SJSA1 (cell line): ENCODE data around the gene PTGIS. TPM values are rescaled to one million over a fixed set of nuclear protein-coding genes. Genes with fewer than 3 reads are reported as not detected.

Experiments
- DNase-seq, 2 experiments: peaks; one replicate each; pipeline ENCODE4 v3.0.0-alpha.2; 2015 to 2020; ENCODE audit warnings: low spot score in 2 of 2, low read depth in 1 of 2
- H3K27ac ChIP-seq: fragments of 250-450 bp; sonication (Bioruptor Pico); 2 replicates; pipeline ENCODE4 v1.5.1; 2020; ENCODE audit warnings: mild to moderate bottlenecking, moderate library complexity
- H3K27me3 ChIP-seq: fragments of 250-450 bp; sonication (Bioruptor Pico); replicated peaks from 2 replicates; pipeline ENCODE4 v1.5.1; 2020; ENCODE audit warnings: mild to moderate bottlenecking, moderate library complexity
- H3K36me3 ChIP-seq: fragments of 250-450 bp; sonication (Bioruptor Pico); 2 replicates; pipeline ENCODE4 v1.5.1; 2020; ENCODE audit warnings: mild to moderate bottlenecking
- H3K4me1 ChIP-seq: fragments of 250-450 bp; sonication (Bioruptor Pico); replicated peaks from 2 replicates; pipeline ENCODE4 v1.6.1; 2021; ENCODE audit warnings: mild to moderate bottlenecking
- H3K4me3 ChIP-seq: fragments of 250-450 bp; sonication (Bioruptor Pico); 2 replicates; pipeline ENCODE4 v1.5.1; 2020; ENCODE audit warnings: mild to moderate bottlenecking
- H3K9me3 ChIP-seq: fragments of 250-450 bp; sonication (Bioruptor Pico); replicated peaks from 2 replicates; pipeline ENCODE4 v1.5.1; 2020; ENCODE audit warnings: mild to moderate bottlenecking
- total RNA-seq: library from RNA; depleted of rRNA; stranded (reverse); fragments of >200 nt; shearing (Covaris generic); gene quantifications from 2 replicates; pipeline ENCODE4 v1.2.3, GENCODE V29; 2014

Gene PTGIS
- total RNA-seq, 1 experiment from 2014 or later = not detected

DNA sequence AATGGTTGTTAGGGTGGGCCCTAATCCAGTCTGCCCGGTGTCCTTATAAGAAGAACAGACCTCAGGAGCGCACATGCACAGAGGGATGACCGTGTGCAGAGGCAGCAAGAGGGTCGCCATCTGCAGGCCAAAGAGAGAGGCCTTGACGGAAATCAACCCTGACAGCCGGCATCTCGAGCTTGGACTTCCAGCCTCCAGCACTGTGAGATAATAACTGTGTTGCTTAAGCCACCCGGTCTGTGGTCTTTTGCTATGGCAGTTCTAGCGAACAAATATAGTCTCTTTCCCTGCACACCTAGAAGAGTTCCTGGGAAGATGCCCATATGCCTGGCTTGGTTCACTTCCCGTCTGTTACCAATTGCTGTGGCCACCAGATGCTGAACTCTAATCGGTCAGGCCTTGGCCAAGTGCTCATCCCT, 35.3 kb upstream of the PTGIS start:
- no peaks in the 10 kb centered on the region for H3K27me3 ChIP-seq
- no peaks in the 10 kb centered on the region for H3K4me1 ChIP-seq
- no peak overlapping the region for H3K27ac ChIP-seq
- DNase-seq = no peak
- no peak overlapping the region for H3K4me3 ChIP-seq
- no peaks in the 10 kb centered on the region for H3K36me3 ChIP-seq
- H3K9me3 ChIP-seq = no peaks in the 10 kb centered on the region

GRCh38 chr20:49602345-49603208, 34.6 kb upstream of the PTGIS start:
- Histone ChIP-seq H3K9me3 (no peaks in the 10 kb centered on the region), H3K27ac (no peak overlapping the region), H3K4me3 (no peak overlapping the region), H3K36me3 (no peaks in the 10 kb centered on the region), H3K4me1 (no peaks in the 10 kb centered on the region), H3K27me3 (no peaks in the 10 kb centered on the region)
- DNase-seq = no peak

- H3K9me3 ChIP-seq = no peaks in the 10 kb centered on the region
- DNase-seq = no peak
Measured at GRCh38 chr20:49601153-49601924, 33.4 kb upstream of the PTGIS start.

GRCh38 chr20:49599746-49600113, 31.8 kb upstream of the PTGIS start:
- no peaks in the 10 kb centered on the region for H3K27me3 ChIP-seq
- no peaks in the 10 kb centered on the region for H3K36me3 ChIP-seq
- no peak overlapping the region for H3K27ac ChIP-seq
- H3K4me1 ChIP-seq = peaks cover 14% of the 10 kb centered on the region
- no peak for DNase-seq
- H3K9me3 ChIP-seq = no peaks in the 10 kb centered on the region
- H3K4me3 ChIP-seq = no peak overlapping the region

More at GRCh38 chr20:49601153-49601924, 33.4 kb upstream of the PTGIS start:
- no peaks in the 10 kb centered on the region for H3K36me3 ChIP-seq
- no peak overlapping the region for H3K27ac ChIP-seq
- peaks cover 2% of the 10 kb centered on the region; the same call in 1 of the 2 replicates for H3K4me1 ChIP-seq
- H3K4me3 ChIP-seq = no peak overlapping the region
- no peaks in the 10 kb centered on the region for H3K27me3 ChIP-seq

- no peak overlapping the region for H3K27ac ChIP-seq
- no peaks in the 10 kb centered on the region for H3K9me3 ChIP-seq
- H3K27me3 ChIP-seq = no peaks in the 10 kb centered on the region
- H3K4me1 ChIP-seq = peaks cover 14% of the 10 kb centered on the region
- H3K36me3 ChIP-seq = no peaks in the 10 kb centered on the region
- H3K4me3 ChIP-seq = no peak overlapping the region
- no peak for DNase-seq
Measured at GRCh38 chr20:49597825-49598395, 30.0 kb upstream of the PTGIS start.

- H3K9me3 ChIP-seq = no peaks in the 10 kb centered on the region
- H3K36me3 ChIP-seq = no peaks in the 10 kb centered on the region
- peaks cover 14% of the 10 kb centered on the region for H3K4me1 ChIP-seq
- DNase-seq = peak in 1 of 2 experiments; percentile 29
- H3K4me3 ChIP-seq = no peak overlapping the region
- H3K27me3 ChIP-seq = no peaks in the 10 kb centered on the region
- H3K27ac ChIP-seq = no peak overlapping the region
Measured at GRCh38 chr20:49595811-49596561, 28.0 kb upstream of the PTGIS start.

- Histone ChIP-seq H3K36me3 (no peaks in the 10 kb centered on the region), H3K27me3 (no peaks in the 10 kb centered on the region), H3K4me3 (no peak overlapping the region), H3K27ac (no peak overlapping the region), H3K9me3 (no peaks in the 10 kb centered on the region), H3K4me1 (peaks cover 14% of the 10 kb centered on the region)
- DNase-seq = no peak
Measured at GRCh38 chr20:49595346-49595745, 27.4 kb upstream of the PTGIS start.

- H3K4me3 ChIP-seq = no peak overlapping the region
- H3K27ac ChIP-seq = no peak overlapping the region
- peaks cover 14% of the 10 kb centered on the region for H3K4me1 ChIP-seq
- DNase-seq = no peak
- H3K9me3 ChIP-seq = no peaks in the 10 kb centered on the region
- no peaks in the 10 kb centered on the region for H3K36me3 ChIP-seq
- H3K27me3 ChIP-seq = no peaks in the 10 kb centered on the region
Measured at GRCh38 chr20:49594931-49595315, 27.0 kb upstream of the PTGIS start.

DNA sequence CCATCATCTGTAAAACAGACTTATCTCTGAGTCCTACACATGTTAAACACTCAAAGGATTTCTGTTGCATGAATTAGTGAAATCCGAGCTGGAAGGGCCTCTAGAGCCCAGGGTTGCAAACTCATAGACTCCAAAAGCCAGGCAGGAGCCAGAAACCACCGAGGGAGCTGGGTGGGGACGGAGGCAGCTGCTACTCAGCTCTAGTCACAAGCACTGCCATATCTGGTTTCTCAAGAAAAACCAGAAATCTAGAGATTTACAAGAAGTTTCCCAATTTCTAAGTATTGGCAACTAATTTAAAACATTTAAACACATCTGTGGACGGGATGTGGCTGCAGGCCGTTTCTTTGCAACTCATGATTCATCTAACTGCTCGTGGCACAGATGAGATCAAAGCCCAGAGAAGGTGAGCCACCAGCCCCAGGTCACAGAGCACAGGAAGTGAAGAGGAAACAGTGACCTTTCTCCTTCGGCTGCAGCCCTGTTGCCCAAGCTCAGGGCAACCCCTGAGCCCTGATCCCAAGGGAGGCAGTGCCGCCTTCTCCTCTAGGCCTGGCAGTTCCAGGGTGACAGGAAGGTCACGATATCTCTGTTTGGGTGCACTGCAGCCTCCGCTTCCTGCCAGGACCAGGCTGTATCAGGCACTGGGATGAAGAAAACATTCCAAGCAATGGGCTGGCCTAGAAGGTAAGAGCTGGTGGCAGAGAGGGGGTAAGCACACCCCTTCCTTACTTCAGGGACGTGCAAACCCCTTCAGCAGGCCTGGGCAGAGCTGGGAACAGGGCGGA, 26.4 kb upstream of the PTGIS start:
- peaks cover 14% of the 10 kb centered on the region for H3K4me1 ChIP-seq

DNA sequence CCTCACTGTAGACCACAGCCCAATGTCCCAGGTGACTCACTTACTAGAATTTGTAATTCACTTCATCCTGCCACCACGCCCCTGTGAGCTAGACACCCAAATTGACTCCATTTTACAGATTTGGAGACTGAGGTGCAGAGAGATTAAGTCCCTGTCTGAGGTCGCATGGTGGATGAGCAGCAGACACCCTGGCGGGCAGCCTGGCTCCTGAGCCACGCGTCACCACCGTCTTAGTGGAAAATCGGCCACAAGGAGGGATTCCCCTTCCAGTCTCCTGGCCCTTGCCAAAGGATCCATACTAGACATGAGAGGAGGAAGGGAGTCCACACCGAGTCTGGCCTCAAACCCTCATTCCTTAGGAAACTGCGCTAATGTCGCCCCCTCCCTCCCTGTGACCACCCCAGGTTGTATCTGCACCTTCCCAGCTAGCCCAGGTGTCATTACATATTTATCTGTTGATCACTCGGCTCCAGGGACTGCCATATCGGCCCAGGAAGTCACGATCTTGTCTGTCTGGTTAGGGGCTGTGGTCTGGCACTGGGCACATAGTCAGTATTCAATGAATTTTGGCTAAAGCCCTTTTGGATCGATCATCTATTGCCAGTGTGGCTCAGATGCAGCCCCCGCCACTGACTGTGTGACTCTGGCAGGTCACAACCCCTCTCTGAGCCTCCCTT, 25.7 kb upstream of the PTGIS start:
- no peaks in the 10 kb centered on the region for H3K36me3 ChIP-seq
- H3K4me3 ChIP-seq = no peak overlapping the region
- no peak for DNase-seq
- H3K9me3 ChIP-seq = no peaks in the 10 kb centered on the region
- peaks cover 14% of the 10 kb centered on the region for H3K4me1 ChIP-seq
- H3K27ac ChIP-seq = no peak overlapping the region
- no peaks in the 10 kb centered on the region for H3K27me3 ChIP-seq

More for the DNA sequence above, 26.4 kb upstream of the PTGIS start:
- H3K4me3 ChIP-seq = no peak overlapping the region
- H3K27ac ChIP-seq = no peak overlapping the region
- no peaks in the 10 kb centered on the region for H3K27me3 ChIP-seq
- H3K9me3 ChIP-seq = no peaks in the 10 kb centered on the region
- H3K36me3 ChIP-seq = no peaks in the 10 kb centered on the region
- DNase-seq = no peak

GRCh38 chr20:49592120-49592519, 24.2 kb upstream of the PTGIS start:
- H3K4me3 ChIP-seq = no peak overlapping the region
- no peak for DNase-seq
- no peak overlapping the region for H3K27ac ChIP-seq
- no peaks in the 10 kb centered on the region for H3K36me3 ChIP-seq
- peaks cover 14% of the 10 kb centered on the region for H3K4me1 ChIP-seq
- H3K27me3 ChIP-seq = no peaks in the 10 kb centered on the region
- H3K9me3 ChIP-seq = no peaks in the 10 kb centered on the region

GRCh38 chr20:49591217-49591865, 23.4 kb upstream of the PTGIS start:
- Histone ChIP-seq H3K9me3 (no peaks in the 10 kb centered on the region), H3K4me1 (peaks cover 12% of the 10 kb centered on the region), H3K36me3 (no peaks in the 10 kb centered on the region), H3K27ac (no peak overlapping the region), H3K27me3 (no peaks in the 10 kb centered on the region), H3K4me3 (no peak overlapping the region)
- DNase-seq = no peak
